ENCODE results near the gene TRMT10C. TPM values are rescaled to one million over a fixed set of nuclear protein-coding genes. Genes with fewer than 3 reads are reported as not detected.
A peak's percentile ranks its signal among the peaks of the same experiment; 100 is the strongest.
"Not testable (repeated sequence)": the region's sequence is repeated elsewhere in the genome, so short reads cannot be mapped to it uniquely, and the experiment has no call there.

TRMT10C gene
- 44.8 and 62.1 TPM in 2 replicates for total RNA-seq (2014; rRNA removed; shearing (Covaris generic))

DNA sequence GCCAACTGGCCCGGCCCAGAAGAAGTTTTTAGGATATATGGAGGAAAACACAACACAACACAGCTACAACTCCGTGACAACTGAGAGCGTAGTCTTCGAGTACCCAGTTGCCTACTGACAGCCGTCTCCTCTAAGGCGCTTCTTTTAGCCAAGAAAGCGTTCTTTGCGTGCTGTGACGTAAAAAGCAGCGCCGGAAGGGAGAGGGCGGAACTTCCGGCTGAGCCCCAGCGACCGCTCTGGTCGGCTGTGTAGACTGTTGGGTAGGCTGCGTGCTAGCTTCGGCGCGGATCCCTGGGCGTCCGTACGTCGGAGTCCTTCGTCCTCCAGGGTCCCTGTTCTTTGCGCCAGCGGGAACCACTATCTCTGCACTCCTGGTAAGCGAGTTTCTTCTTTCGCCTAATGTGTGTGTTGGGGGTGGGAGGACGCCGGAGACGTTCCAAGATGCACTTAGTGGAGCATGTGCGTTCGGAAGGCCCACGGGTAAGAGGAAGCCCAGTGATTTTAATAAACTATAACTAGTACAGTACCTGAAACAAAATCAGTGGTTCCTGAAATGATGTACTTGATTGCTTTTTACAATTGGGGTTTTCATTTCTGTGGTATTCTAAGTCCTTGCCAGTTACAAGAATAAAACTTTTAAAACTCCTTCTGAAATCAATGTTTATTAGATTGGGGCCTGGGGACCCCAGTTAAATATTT, at the start of gene TRMT10C:
Gene TRMT10C, plus strand, starts transcription at position 239 of the 699 bp plus-strand sequence. CDS start 2,914 bp downstream, outside the sequence.
- peak; percentile 95 for DNase-seq (ENCODE audit: low spot score)
- in situ Hi-C loops (cut with HindIII; ENCODE audit: low sequenced_read_pairs), result no loop called here

DNA sequence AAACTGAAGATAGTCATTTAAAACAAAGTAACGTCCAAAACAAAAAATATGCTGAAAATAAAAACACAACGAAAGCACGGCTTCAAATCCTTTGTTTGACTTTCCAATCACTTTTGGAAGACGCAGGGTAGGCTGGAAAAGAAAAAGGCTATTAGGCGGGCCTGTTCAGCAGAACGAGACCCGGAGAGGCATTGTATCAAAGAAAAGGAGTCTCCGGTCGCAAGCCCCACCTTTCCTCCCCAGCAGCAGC, 49.3 kb upstream of the TRMT10C start:
- DNase-seq (ENCODE audit: low spot score), result no peak
- in situ Hi-C loops (cut with HindIII; ENCODE audit: low sequenced_read_pairs), result no loop called here

DNA sequence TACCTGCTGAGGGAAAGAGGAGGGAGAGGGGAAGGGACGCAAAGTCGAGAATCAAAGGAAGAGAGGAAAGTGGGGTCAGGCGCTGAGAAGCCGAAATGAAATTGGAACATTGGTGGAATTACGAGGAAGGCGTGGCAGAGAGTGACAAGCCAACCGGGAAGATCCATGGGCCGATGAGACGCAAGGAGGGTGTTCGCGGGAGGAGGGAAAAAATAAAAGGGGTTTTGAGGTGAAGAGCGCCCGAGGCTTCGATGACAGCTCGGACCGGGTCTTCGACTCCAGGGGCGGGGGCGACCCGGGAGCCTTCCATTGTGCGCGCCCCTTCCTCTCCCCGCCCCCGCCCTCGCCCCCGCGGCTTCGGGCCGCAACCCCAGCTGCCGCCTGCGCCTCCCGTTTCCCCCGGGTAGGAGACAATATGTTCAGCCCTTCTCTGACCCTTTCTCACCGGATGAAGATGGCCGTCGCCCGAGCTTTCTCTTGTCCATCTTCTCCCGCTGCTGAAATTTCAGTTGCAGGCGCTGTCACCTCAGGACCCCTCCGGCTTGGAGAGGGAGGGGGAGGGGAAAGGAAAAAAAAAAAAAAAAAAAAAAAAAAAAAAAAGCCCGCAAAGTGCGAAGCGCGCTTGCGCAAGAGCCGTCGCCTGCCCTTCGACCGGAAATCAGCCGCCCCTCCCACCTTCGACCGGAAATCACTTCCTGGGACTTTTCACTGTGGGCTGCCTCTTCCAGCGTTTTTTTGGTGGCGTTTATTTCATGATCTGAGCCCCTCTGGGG, 48.8 kb upstream of the TRMT10C start, which contains the start of gene SENP7:
Gene SENP7, minus strand, starts transcription at position 567 of the 773 bp plus-strand sequence. Its CDS starts 82 bp downstream, at position 485.
- peak; percentile 84 for DNase-seq (ENCODE audit: low spot score)
- in situ Hi-C loops (cut with HindIII; ENCODE audit: low sequenced_read_pairs), result no loop called here

DNA sequence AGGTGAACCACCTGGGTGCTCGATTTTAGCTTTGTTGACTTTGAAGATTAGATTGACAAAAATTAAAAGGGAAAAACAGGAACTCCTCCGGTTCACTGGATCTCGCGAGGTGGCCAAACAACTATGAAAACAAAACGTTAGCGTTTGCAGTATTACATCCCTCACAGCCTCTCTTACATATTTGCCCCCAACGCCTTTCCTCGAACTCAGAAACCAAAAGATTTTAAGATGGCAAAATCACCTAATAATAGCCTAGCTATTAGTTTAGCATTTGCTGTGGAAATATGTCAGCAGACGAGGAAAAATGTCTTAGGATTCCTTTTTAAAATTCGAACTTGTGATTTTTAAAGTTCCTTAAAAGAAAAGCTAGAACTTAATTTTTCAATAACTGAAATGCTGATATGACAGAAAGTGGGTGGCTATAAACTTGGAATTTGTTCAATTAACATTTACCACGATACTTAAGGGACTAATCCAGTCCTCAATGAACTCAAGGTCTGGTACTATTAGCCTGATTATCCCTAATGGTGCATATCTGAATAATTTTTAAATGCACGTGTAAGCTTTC, 48.2 kb upstream of the TRMT10C start:
- in situ Hi-C loops (cut with HindIII; ENCODE audit: low sequenced_read_pairs), result no loop called here
- DNase-seq (ENCODE audit: low spot score), result no peak

DNA sequence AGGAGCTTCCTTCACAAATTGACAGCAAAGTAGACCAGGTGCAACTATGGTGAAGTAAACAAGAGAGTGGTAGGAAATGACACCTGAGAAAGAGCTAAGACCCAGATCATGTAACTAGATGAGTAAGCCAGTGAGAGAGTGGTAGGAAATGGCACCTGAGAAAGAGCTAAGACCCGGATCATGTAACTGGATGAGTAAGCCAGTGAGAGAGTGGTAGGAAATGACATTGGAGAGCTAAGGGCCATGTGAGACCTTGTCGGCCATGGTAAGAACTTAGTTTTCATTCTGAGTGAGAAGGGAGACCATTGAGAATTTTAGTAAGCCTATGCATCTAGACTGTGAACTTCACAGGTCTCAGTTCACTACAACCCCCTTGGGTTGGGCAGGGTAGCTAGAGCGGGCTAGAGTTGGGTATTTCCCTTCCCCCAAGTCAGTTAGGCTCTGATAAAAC, 43.2 kb upstream of the TRMT10C start:
- no peak for DNase-seq (ENCODE audit: low spot score)
- in situ Hi-C loops (cut with HindIII; ENCODE audit: low sequenced_read_pairs), result no loop called here

DNA sequence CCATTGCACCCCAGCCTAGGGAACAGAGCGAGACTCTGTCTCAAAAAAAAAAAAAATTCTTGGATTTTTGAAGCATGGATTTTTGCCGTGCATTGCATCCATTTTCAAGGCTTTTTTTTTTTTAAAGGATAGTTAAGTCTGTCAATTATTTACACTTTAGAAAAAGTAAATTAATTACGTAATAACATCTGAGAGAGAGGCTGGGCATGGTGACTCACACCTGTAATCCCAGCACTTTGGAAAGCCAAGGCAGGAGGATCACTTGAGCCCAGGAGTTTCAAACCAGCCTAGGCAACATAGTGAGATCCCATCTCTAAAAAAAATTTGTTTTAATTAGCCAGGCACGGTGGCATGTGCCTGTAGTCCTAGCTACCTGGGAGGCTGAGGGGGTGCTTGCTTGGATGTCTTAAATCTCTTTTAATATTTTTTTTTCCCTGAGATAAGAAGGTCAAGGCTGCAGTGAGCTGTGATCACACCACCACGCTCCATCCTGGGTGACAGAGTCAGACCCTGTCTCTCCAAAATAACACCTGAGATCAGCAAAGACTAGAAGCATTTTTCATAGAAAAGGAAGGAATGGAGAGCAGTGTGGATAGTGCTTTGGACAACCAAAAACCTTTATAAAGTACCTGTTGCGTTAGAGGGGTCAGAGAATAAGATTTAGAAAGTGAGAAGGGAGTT, 41.8 kb upstream of the TRMT10C start:
- in situ Hi-C loops (cut with HindIII; ENCODE audit: low sequenced_read_pairs), result no loop called here
- DNase-seq (ENCODE audit: low spot score), result no peak

DNA sequence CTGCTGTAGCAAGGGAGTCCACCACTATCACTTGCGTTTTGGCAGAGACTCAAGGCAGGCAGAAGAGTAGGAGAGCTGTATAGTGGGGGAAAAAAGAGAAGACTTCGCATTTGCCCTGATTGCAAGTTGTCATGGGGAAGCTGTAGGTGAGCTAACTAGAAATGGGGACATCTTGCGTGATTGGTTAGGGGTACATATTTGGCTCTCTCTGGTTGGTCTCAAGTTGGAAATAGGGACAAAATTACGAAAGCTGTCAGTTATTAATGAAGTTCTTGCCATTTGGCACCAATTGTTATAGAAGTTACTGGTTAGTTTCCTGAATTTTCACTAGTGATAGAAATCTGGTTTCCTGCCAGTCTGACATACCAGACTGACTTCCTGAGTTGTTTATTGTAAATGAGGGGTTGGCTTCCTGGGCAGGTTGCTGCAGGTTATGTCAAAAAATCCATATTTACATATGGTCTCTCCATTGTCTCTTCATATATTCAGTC, 40.4 kb upstream of the TRMT10C start:
- no peak for DNase-seq (ENCODE audit: low spot score)
- in situ Hi-C loops (cut with HindIII; ENCODE audit: low sequenced_read_pairs), result no loop called here

DNA sequence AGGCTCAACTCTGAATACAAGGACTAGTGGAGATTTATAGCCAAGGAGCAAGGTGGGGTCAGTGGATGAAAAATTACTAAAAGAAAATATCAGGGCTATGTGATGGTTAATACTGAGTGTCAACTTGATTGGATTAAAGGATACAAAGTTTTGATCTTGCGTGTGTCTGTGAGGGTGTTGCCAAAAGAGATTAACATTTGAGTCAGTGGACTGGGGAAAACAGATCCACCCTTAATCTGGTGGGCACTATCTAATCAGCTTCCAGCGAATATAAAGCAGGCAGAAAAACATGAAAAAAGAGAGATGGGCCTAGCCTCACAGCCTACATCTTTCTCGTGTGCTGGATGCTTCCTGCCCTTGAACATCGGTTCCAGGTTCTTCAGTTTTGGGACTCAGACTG, 34.2 kb upstream of the TRMT10C start:
- DNase-seq (ENCODE audit: low spot score), result no peak
- in situ Hi-C loops (cut with HindIII; ENCODE audit: low sequenced_read_pairs), result no loop called here

DNA sequence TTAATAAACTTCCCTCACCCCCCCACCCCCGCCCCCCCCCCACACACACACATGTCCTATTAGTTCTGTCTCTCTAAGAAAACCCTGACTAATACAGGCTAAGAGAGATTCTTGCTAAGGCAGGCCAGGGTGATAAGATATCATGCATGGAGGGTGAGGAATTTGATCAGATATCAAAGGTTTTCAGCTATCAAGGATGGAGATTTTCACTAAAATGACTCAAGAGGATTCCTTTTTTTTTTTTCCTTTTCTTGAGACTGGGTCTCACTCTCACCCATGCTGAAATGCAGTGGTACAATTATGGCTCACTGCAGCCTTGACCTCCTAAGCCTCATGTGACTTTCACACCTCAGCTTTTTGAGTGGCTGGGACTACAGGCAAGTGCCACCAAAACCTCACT, 33.8 kb upstream of the TRMT10C start:
- DNase-seq (ENCODE audit: low spot score), result no peak
- in situ Hi-C loops (cut with HindIII; ENCODE audit: low sequenced_read_pairs), result no loop called here

DNA sequence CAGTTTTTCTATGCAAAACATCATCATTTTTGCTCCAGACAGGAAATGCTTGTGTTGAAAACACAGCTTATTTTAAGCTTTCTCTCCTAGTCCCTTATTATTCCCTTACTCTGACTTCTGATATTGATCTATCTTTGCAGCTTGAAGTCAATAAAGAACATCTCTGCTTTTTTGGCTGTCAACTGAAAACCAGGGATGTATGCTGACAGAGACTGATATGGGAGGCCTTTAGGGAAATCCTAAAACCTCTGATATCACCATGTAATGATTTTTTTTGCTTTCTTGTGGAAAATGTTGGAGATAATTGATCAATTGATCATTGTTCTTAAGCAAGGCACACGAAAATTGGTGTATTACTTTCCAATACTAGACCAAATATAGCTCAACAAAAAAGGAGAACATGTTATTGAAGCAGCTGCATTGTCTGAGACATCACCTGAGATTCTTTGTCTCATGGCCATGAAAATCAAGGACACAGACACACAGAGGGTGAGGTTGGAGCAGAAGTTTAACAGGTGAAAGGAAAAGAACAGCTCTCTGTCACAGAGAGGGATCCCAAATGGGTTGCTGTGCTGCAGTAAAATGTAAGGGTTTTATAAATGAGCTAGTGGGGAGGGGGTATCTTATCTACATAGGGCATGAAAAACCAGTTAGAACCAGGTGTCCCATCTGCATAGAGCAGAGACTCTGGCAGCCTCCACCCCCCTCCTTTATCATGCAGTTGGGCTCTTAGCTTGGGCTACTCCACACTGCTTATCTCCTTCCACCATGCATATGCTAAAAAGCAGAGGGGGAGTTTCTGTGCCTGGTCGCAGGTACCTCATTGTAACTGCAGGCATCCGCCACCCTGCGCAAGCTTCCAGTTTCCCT, 31.6 kb upstream of the TRMT10C start:
- in situ Hi-C loops (cut with HindIII; ENCODE audit: low sequenced_read_pairs), result no loop called here
- no peak for DNase-seq (ENCODE audit: low spot score)

DNA sequence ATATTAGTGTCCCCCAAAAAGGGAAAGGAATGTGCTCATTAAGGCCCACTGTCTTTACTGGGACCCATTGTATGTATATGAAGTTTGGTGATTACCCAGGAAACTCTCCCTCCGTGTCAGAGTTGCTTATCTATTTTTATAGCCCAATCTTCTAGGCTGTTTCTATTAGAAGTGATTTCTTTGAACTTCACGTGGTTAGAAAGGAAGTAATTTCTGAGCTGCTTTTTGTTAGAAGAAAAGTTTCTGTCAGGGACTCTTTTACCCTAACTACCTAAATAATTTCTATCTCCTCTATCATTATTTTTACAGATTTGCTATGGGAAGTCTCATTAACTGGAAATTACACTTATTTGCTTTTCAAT, 31.0 kb upstream of the TRMT10C start:
- in situ Hi-C loops (cut with HindIII; ENCODE audit: low sequenced_read_pairs), result no loop called here
- DNase-seq (ENCODE audit: low spot score), result no peak

DNA sequence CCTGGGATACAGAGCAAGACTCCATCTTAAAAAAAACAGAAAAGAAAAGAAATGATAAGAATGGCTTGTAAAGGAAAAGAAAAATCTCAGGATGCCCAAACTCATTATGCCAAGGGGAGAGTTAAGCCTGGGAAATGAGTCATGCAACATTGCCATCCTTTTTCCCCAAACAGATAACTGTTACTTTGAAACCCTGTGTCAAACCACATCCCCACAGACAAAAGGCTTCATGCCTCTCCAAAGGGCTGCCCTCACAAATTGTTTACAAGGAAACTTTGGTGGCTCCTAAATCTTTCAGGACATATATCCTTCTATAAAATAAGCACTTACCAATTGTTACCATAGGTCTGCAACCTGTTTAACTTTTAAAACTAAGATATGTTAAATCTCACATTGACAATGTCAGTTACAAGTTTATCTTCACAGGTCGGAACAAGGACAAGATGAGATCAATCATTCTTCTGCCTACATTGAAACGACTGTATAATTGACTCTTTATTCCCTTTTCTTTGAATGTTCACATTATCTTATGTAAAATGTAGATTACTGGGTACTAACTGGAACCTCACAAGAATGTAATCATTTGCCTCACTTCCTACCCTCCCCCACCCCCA, 30.1 kb upstream of the TRMT10C start:
- in situ Hi-C loops (cut with HindIII; ENCODE audit: low sequenced_read_pairs), result no loop called here
- DNase-seq (ENCODE audit: low spot score), result no peak

DNA sequence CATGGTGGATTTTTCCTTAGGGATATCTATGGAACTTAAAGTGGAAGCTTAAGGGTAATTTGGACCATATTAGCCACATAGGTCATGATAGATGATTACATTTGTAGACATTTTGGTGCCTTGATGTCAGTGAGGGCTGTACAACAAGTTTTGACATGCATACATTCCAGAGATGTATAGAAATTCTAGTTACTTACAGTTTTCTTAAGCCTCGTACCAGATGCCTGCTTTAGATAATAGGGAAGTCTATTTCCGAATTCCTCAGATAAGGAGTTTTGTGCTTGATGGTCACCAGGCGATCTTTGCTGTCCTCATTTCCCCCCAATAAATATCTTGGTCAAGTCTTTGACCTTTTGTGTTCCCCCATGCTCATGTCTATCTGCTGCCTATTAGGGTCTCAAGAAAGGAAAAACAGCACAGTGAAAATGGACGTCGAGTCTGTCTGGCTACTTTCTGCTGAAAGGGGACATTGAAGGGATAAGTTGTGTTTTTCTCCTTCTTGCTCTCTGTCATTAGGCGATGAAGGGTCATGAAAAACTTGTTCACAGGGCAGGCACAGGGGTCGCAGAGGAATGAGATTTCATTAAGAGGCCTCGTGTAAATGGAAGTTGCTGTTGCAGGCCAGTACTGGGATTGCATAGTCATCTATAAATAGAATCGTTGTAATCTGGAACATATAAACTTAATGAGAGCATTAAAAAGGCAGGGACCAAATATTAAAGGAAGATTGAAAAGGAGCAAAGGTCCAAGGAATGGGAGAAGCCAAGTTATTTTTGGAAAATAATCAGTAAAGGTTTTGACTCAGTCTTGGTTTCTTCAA, 28.7 kb upstream of the TRMT10C start:
- in situ Hi-C loops (cut with HindIII; ENCODE audit: low sequenced_read_pairs), result no loop called here
- DNase-seq (ENCODE audit: low spot score), result no peak

DNA sequence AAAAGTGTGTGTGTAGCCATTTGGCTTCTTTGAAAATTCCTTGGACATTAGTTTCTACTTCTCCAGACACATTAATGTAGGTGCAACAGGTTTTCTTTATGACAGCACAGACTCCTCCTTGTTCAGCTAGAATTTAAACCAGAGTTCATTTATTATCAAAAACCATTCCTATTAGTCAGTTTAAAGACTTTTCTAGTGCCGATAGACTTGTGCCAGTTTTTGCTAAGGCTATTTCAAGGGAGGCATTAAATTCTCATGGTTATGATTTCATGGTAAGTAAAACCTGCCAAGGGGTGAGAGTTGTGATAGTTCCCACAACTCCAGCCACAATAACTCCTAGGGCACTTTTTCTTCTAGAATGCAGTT, 28.1 kb upstream of the TRMT10C start:
- in situ Hi-C loops (cut with HindIII; ENCODE audit: low sequenced_read_pairs), result no loop called here
- no peak for DNase-seq (ENCODE audit: low spot score)

DNA sequence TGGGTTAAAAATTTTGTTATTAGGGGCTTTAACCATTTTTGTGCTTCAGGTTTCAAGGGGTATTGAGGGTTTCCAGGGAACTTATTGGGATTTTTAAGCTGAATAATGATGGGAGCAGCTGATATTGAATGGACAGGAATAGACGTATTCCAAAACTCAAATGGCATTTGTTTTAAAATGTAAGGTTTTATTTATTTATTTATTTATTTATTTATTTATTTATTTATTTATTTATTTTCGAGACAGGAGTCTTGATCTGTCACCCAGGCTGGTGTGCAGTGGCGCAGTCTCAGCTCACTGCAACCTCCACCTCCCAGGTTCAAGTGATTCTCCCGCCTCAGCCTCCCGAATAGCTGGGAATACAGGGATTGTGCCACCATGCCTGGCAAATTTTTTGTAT, 26.4 kb upstream of the TRMT10C start:
- DNase-seq (ENCODE audit: low spot score), result no peak
- in situ Hi-C loops (cut with HindIII; ENCODE audit: low sequenced_read_pairs), result no loop called here

DNA sequence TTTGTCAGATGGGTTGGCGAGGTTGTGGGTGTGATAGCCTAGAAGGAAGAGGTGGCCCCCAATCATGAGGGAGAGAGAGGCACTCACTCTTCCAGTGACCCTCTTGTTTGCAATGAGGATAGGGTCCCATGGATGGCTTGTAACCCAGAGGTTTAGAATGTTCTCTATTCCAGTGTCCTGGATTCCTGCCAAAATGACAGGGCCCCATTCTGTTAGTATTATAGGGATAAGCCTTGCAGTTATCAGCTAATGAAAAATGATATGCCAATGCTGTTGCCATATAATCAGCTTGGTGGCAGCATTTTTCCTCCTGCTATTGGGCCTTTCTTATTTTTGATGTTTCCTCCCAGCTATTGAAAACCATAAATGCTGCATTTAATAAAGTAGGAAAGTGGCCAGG, 25.4 kb upstream of the TRMT10C start:
- in situ Hi-C loops (cut with HindIII; ENCODE audit: low sequenced_read_pairs), result no loop called here
- DNase-seq (ENCODE audit: low spot score), result no peak

DNA sequence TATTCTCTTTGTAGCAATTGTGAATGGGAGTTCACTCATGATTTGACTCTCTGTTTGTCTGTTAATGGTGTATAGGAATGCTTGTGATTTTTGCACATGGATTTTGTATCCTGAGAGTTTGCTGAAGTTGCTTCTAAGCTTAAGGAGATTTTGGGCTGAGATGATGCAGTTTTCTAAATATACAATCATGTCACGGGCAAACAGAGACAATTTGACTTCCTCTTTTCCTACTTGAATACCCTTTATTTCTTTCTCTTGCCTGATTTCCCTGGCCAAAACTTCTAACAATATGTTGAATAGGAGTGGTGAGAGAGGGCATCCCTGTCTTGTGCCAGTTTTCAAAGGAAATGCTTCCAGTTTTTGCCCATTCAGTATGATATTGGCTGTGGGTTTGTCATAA, 24.7 kb upstream of the TRMT10C start:
- in situ Hi-C loops (cut with HindIII; ENCODE audit: low sequenced_read_pairs), result not testable (repeated sequence)

DNA sequence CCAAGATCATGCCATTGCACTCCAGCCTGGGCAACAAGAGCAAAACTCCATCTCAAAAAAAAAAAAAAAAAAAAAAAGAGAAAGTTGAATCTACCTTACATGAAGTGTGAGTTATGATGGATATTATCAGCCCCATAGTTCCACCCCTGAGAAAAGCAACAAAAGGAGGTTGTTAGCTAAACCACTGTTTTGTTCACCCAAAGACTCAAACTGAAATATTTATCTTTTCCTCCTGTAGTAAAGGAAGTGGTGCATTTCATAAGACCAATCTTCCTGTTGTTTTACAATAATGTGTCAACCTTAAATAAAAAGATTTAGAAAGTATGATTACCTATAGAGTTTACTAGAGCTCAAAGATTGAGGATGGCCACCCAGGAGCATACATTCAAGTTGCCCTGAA, 18.7 kb upstream of the TRMT10C start:
- in situ Hi-C loops (cut with HindIII; ENCODE audit: low sequenced_read_pairs), result no loop called here
- no peak for DNase-seq (ENCODE audit: low spot score)

More for the DNA sequence above, 24.7 kb upstream of the TRMT10C start:
- DNase-seq (ENCODE audit: low spot score), result not testable (repeated sequence)

Data from G401 (cell line).